NCI-H2107 treated with DMSO at 0.1 percent for 48 hours (cell line): ENCODE measurements around the gene MANSC4.

Experiments
- DNase-seq: peaks from one replicate; lab custom pipeline; 2025; ENCODE audit not compliant: unreplicated experiment; lab: John Stamatoyannopoulos, UW

MANSC4 gene

DNA sequence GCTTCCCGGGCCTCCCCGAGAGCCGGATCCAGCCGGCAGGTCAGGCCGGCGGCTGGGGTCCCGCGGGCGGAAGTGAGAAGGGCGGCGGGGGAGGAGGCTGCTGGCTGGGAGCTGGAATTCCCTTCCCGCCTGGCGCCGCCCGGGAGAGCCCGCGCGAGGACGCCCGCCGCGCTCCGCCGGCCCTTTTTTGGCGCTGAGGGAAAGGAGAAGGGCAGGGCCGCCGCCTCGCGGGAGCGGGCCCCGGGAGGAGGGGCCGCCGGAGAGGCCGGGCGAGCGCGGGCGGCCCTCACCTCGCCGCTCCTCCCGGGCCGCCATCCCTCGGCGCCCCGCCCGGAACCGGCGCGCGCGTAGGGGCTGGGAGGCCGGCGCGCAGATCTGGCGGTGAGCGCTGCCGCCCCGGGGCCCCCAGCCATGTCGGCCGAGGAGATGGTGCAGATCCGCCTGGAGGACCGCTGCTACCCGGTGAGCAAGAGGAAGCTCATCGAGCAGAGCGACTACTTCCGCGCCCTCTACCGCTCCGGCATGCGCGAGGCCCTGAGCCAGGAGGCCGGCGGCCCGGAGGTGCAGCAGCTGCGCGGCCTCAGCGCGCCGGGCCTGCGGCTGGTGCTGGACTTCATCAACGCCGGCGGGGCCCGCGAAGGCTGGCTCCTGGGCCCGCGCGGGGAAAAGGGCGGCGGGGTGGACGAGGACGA lies at the start of gene MANSC4, which contains the start of gene KLHL42:
MANSC4 (minus strand) TSS at position 317 of the 692 bp plus-strand sequence. CDS start 8,960 bp downstream, outside the sequence.
KLHL42 (plus strand) TSS at position 314 of the 692 bp plus-strand sequence; CDS start at position 412, 98 bp downstream.
- peak; percentile 37 for DNase-seq

DNA sequence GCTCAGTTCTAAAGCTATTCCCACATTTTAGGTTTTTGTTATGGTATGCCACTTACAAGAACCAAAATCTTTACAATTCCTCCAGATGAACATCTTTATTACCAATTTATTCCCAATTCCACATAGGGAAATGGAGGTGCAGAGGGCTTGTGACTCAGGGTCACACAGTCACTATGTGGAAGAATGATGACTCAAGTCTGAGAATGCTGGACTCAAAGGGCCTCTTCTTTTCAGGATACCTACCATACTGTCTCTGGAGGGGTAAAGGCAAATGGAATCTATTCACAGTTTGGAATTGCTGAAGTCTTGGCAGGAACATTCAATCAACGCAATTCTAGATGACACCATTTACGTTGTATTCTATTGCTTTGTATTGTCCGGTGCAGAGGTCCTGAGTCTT lies 48.2 kb upstream of the MANSC4 start:
- no peak for DNase-seq

DNA sequence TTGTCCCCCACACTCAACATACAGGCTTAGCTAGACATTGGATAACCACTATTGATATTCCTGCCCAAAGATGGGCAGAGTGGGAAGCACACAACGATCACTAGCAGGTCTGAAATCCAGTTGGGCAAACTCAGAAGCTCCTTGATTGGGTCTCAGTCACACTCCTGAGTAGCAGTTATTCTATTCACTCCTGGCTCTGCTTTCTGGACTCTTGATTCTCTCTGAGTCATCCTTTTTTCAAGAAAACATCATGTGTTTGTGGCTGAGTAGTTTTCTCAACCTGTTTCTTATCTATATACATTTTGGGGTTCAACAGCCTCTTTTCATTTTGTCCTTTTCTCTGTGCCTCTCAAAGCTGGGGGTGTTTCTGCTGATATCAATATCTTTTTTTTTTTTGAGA lies 46.0 kb upstream of the MANSC4 start:
- DNase-seq = no peak

DNA sequence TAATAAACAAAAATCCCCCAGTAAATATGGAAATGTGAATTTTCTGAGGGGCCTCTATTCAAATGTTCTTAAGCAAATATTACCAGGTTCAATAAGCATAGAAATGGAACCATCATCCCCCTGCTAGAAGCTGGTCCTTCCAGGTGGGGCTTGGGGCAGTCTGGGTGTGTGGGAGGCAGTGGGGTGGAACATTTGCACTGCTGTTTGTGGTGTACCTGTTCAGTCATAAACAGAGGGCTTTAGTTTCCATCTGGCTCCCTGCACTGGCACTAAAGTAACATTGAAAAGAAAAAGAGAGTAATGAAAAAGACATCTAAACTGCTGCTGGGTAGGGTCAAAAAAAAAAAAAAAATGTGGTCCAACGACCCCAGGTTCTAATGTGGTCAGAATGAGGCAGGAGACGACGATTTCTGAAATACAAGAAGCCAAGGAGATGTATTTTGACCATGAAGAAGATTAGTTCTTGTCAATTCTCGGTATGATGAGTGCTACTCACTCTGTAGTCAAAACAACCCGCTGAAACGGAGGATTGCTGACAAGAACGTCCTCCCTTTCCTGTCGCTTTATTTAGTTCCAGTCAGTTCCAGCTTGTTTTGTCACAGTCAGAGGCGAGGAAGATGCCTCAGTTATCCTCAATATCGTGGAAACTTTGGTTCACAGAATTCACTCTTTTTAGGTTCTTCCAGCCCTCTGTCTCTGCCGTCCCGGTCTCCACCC lies 44.2 kb upstream of the MANSC4 start:
- DNase-seq = no peak

DNA sequence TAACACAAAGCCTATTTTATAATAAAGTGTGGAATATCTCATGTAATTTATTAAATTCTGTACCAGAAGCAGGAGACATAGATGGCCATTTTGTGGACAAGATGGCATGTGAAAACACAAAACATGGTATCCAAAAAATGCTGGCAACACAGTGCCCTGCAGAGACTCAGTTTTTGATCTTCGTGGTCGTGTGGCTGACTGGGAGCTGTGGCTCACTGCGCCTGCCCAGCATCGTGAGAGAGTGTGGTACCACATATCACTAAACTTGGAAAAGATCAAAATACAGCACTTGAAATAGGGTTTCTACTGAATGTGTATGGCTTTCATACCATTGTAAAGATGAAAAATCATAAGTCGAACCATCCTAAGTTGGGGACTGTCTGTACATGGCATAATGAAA lies 43.0 kb upstream of the MANSC4 start:
- no peak for DNase-seq

DNA sequence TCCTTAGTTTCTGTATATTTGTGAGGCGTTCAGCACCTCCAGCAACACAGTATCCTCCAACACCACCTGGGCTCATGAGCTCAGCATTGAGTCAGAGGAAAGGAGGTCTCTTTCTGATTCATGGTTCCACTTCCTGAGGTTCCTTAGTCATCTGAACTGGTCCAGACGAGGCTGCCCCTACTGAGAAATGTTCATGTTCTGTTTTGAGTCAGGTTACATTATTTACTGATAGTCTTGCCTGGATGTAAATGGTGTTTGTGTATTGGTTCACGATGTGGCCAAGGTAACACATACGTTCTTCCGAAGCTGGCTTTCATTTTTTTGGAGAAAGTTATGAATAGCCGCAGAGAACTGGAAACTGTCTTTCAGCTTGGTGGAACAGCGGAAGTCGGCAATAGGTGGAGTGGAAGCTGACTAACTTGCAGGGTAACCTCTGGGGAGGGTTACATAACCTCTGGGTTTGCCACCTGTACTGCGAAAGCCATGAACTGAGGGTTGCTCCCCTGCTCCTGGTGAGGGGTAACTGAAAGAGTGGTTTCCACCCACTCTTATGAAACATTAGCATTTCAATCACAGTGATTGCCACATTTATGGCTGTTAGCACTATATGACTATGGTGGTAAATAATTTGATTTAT lies 42.2 kb upstream of the MANSC4 start:
- no peak for DNase-seq

DNA sequence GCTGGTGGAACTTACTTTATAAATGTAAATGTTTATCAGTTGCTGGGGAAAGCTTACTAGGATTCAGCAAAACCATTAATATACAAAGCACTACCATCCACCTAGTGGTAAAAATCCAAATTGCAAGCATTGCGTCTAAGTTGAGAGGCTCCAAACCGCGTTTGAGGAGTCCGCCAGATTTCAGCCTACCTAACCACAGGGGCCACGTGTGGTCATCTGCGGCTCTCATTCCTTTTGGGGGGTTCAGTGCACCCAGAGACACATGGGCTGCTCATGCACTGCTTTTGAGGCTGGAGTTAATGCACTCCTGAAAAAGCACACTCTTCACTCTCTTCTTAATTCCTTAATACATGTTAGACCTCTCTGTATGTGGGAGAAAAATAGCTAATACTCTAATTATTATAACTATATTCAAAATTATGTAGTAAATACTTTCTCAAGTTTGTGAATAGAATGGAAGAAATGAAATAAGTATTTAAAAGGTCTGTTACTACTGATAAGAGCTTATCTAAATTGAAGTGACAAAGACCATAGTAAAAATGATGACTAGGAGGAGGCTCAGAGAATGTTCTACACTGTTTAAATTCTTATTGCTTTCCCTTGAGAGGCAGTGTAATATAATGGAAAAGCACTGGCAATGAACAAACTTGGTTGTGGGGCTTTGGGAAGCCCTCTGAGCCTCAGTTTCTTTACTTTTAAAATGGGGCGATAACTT lies 41.4 kb upstream of the MANSC4 start:
- peak; percentile 61 for DNase-seq

DNA sequence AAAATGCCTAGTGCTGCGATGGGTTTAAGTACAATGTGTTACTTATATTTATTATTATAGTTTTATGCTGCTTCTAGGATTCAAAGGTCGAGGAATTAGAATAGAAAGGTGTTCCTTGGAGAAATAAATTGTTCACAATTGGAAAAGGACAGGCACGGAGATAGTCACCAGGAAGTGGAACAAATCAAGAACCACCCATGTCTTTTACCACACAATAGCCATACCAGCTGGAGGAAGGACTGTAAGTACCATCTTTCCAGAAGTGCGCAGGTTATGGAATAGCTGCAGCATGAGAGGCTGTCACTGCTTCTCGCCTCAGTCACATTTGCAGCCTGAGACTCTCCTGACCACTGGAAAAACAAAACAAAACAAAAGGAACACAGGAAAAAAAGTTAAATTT lies 40.5 kb upstream of the MANSC4 start:
- DNase-seq = no peak

DNA sequence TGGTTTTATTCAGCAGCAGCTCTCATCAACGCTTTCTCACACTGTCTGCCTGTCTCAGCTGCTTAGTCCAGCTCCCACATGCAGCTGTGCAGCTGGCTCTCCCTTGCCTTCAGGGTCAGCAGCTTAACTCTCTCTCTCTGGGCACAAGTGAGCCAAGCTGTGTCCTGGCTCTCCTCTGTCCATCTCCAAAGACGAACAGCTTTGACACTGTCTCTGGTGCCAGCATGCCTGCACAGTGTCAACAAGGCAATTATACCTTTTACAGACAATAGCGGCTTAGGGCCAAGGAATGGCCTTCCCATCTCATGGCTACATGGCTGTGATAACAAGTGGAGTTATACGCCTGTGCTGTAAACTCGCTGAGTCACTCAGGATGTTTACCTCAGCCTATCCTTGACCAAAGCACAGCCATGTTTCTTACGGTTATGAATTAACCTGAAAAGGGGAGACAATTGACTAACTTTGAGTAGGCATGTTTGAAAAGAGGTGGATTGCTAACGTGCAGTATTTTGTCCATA lies 38.4 kb upstream of the MANSC4 start:
- DNase-seq = no peak

DNA sequence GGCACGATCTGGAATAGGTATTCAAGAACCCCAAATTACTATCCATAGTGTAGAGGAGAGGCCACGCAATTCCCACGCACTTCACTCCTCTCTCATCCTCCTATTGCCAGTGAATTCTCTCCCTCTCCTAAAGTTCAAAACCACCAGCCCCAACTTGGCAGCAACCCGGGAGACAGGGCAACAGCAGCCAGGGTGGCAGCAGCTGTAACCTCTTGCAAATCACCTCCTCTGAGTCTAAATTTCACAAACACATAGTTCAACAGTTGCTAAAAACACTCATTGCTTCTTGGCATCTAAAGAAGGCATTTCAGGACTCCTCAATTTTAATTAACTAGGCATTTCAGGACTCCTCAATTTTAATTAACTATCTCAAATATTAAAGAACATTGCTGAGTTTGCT lies 37.7 kb upstream of the MANSC4 start:
- no peak for DNase-seq

DNA sequence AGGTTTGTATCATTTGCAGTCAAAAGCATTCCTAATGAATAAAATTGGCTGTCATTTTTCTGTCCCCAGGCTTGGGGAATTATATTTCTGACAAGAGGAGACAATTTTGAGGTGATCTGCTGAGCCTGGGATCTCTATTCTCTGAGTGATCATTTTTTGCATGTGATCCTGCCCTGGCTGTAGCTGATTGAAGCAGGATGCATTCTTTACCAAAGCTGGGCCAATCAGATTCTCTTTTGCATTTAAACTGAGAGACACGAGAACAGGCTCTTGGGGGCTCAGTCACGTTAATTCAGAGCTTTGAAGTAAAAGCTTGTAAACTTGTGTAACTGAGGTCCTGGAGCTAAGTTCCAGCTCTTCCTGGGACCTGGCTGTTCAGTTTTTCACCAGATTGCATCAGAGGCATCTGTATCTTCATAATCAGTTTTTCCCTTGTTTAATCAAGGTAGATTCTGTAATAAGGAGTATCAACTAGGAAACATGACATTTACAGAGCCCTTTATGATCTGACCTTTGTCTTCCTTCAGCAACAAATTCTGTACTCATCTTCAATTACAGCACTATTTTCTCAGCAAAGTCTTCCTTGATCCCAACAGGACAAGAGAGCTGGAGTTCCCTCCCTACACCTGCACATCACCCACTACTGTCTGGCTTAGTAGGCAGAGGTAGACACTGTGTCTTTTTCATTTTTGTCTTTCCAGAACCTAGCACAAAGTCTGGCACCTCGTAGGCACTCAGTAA lies 35.0 kb upstream of the MANSC4 start:
- DNase-seq = no peak

DNA sequence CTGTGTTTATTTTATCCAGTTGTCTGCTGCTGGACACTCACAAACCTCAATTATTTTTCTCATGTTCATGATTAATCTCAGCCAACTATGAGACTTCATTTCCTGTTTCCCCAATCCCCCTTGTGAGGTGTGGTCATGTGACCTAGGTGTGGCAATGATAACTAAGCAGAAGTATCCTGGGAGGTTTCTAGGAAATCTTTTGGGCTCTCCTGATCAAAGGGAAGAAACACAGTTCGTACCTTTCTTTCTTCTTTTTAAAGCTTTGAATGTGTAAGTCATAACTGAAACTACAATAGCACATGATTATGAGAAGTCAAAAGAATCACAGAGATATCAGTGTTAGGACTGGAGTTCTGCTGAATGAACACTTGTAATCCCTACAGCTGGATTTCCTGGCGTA lies 34.4 kb upstream of the MANSC4 start:
- DNase-seq = no peak

DNA sequence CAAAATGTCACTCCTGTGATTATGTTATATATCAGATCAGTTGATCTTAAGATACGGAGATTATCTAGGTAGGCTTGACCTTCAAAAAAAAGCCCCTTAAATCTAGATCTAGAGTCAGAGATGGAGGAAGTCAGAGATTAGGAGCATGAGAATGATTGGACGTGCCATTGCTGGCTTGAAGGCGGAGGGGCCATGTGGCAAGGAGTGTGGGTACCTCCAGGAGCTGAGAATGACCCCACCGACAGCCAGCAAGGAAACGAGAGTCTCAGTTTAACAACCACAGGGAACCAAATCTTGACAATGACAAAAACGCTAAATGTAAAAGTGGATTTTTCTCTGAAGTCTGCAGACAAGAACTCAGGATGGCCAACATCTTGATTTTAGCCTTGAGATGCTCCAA lies 32.5 kb upstream of the MANSC4 start:
- DNase-seq = no peak

DNA sequence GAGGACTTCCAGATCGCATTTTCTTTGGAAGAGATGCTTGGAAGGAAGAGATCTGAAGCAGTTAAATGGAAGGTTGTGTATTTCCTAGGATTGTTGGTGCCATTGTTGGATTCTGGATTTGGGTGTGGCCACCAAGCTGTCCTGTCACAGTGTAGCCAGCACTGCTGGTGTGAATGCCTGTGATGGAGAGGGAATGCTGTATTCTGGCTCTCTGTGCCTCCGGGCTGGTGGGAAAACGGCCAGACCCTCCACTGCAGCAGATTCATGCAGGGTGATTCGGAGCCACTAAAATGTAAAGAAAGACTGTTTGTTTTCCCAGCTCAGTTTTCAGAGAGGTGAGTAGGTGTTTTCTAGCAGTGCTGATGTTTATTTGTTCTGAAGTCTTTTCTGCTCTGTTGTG lies 30.7 kb upstream of the MANSC4 start:
- DNase-seq = no peak

DNA sequence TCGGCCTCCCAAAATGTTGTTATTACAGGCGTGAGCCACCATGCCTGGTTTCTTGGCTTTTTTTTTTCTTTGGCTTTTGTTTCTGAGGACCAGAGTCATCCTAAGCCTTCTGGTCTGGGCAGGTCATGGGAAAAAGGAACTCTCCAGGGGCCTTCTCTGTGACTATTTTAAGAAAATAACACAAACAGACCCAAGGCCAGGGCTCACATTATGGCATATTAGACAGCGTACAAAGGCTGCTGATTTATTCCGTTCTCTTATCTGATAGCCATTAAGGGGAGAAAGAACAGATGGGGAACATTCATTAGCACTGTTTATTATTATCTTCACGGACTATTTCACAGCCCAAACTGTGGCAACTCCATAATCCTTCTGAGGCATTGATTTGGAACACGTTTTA lies 28.8 kb upstream of the MANSC4 start:
- no peak for DNase-seq

DNA sequence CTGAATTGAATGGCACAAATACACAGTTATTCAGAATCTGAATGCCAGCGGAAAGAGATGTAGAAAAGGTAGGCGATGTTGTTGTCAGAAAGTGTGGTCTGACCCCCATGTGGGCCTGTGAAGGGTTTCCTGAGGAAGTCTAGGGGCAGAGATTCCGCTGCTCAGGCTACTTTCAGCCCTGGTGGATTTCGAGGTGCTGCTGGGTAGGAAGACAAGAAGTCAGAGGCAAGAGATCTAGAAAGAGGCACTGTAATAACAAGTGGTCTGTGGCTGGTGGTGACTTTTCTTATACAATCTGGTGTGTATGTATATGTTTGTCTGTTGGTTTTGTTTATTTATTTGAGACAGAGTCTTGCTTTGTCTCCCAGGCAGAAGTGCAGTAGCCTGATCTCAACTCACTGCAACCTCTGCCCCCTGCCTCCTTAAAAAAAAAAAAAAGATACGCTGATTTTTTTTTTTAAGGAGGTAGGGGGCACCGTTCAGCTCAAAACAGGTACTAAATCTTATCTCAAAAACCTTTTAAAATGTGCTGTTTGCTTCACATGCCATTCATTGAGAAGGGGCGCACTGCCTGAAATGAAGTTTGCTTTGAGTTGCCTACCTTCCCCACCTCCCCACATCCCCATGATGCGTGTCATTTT lies 27.1 kb upstream of the MANSC4 start:
- no peak for DNase-seq

DNA sequence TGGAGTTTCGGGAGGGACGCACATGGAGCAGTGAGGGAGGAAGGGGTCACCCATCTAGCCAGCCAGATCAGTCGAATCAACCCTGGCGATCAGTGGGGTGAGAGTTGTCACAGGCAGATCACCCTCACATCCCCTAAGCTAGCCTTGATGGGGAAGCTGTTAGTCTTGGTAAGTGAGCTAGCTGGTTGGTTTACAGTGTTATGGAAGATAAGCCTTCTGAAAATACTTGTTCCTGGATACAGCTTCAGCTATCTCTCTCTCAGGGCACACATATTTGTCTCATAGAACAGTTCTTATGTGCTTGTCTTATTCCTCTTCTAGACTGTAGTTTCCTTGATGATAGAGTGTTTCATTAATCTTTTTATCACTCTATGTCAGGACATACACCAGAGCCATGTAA lies 26.2 kb upstream of the MANSC4 start:
- DNase-seq = no peak

DNA sequence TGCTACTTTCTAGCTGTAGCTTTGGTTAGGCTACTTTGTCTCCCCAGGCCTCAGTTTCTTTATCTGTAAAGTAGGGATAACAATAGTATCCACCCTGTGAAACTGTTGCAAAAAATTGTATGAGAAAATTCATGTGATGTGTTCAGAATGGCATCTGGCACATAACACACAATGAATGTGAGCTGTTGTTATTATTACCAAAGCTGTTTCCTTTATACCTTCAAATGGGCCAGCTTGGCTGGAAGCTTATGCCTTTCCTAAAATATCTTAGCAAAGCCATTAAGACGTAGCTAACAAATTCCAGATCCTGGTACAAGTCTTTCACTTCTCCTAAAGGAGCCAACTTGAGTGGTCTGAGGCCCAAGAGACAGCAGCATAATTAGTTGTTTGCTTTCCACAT lies 25.2 kb upstream of the MANSC4 start:
- no peak for DNase-seq

DNA sequence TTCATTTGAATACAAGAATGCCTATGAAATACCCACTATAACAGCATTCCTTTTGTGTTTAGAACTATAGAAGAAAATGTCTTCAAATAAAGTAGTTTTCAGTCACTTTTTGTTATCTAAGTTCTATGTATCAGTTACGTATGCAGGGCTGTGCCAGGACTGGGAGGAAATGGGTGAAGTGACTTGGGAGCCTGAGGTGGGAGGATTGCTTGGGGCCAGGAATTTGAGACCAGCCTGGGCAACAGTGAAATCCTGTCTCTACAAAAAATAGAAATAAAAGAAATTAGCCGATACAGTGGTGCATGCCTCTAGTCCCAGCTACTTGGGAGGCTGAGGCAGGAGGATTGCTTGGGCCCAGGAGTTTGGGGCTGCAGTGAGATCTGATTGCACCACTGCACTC lies 22.9 kb upstream of the MANSC4 start:
- DNase-seq = no peak

DNA sequence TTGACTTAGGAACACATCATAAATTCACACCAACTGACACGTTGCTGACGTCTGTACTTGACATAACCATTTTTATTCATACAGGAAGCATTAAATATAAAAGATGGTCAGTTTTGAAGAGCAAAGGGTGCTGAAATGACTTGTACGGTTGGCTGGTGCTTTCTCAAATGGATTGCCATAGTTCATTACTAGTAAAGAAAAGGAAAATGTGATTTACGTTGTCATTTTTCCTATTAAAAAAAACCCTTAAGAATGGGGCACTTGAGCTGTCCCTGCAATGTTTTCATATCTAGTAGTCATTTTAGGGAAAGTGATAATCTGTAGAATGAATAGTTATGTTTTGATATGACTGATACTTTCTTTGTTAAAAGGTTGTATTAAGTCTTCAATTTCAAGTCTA lies 22.5 kb upstream of the MANSC4 start:
- no peak for DNase-seq
